PC-9 (cell line): ENCODE data around the gene NEO1.

Source experiments
- CTCF ChIP-seq: fragments of 200-600 bp; sonication (generic); conservative IDR thresholded peaks from 2 replicates; pipeline ENCODE4 v1.6.1; 2017; ENCODE audit warnings: mixed run types, antibody characterized with exemption, mild to moderate bottlenecking, moderate library complexity
- EZH2 ChIP-seq: fragments of 200-600 bp; sonication (generic); IDR thresholded peaks from 2 replicates; pipeline ENCODE4 v1.8.0; 2017; ENCODE audit warnings: antibody characterized with exemption, low read depth

- TF ChIP-seq CTCF (no peak), EZH2 (no peak)
These were observed 194.6 kb downstream of the NEO1 start for GRCh38 chr15:73246898-73247297.
